ENCODE data around the gene LIMS2.

- TF ChIP-seq EZH2 (IDR thresholded peaks at IDR 0.05; ENCODE audit: borderline replicate concordance, low read depth, low read length, severe bottlenecking) (no peak), CTCF (IDR thresholded peaks at IDR 0.05; ENCODE audit: extremely low read depth in 1 of 2, insufficient read depth in 1 of 2, low read depth in 1 of 2, low read length in 2 of 2) (no peak), POLR2AphosphoS5 (IDR thresholded peaks at IDR 0.05; ENCODE audit: insufficient read depth, low read depth, low read length) (no peak), POLR2A (IDR thresholded peaks at IDR 0.05; ENCODE audit: low read depth, low read length) (no peak), GATA2 (IDR thresholded peaks at IDR 0.05; ENCODE audit: insufficient read depth, insufficient read length, low read depth, low read length) (no peak), MAX (IDR thresholded peaks at IDR 0.05; ENCODE audit: insufficient read depth, insufficient read length) (no peak)
These were observed 25.3 kb upstream of the LIMS2 start for GRCh38 chr2:127700527-127701192.
